Activated CD8-positive, alpha-beta memory T cell treated with anti-CD3 and anti-CD28 coated beads, Interleukin-2, amount 50 U/mL, for 4 hours (primary cell): ENCODE results near the gene CAMK2B.
A peak's percentile ranks its signal among the peaks of the same experiment; 100 is the strongest.

ENCODE experiments used
- DNase-seq: peaks from one replicate; pipeline ENCODE4 v3.0.0-alpha.2; 2020

Gene CAMK2B

DNA sequence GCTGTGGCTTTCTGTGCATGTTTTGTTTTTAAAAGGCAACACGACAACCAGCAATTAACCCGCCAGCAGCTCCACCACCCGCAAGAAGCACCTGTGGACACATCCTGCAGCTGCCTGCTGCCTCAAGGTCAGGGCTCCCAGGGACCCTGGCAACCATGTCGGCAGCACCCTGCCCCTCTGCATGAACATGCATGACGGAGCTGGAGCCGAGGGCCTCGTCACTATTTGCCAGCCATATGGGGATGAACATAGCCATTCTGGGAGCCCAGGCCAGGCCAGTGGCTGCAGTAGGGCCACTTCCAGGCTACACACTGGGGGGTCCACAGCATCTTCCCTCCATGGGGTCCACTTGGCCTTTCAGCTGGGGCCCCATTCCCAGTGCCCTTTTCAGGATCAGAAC, 52.9 kb downstream of the CAMK2B start:
- DNase-seq = no peak

DNA sequence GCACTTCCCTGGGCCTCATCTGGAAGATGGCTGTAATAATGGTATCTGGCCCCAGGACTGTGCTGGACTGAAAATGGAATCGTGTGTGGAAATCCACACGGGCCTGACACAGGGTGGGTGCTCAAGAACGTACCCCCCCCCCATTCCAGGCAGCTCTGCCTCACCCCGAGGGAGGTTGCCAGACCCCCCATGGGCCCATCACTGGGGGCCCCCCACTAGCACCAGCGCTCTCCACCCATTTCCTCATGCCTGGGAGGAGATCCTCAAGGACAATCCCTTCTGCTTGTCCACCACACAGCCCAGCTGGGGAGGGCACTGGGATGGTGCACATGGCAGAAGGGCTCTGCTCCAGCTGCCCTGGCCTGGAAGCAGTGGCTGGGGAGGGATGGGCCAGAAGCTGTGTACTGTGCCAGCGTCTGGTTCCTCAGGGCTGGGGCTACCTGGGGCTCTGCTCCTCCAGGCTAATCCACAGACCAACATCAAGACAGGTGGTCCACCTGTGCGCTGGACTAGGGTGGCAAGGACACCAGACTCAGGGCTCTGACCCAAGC, 55.4 kb downstream of the CAMK2B start:
- no peak for DNase-seq

- DNase-seq = no peak
These were observed 56.0 kb downstream of the CAMK2B start for GRCh38 chr7:44269417-44269816.

DNA sequence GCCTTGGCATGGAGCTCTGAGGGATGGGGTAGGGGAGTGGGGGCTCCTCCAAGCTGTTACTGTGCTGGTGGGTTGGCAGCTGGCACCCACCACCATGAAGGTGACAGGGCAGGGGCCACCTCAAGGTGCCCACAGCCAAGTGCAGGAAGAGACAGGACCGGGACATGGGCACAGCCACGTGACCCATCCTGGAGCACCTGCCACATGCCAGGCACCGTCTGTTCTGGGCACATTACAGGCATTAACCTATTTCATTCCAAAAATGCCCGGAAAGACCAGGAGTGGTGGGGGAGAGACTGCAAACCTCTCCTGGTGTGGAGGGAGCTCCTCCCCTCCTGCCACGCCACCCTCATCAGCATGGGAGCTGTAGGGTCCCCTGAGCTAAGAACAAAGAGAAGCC, 56.7 kb downstream of the CAMK2B start:
- DNase-seq = no peak

DNA sequence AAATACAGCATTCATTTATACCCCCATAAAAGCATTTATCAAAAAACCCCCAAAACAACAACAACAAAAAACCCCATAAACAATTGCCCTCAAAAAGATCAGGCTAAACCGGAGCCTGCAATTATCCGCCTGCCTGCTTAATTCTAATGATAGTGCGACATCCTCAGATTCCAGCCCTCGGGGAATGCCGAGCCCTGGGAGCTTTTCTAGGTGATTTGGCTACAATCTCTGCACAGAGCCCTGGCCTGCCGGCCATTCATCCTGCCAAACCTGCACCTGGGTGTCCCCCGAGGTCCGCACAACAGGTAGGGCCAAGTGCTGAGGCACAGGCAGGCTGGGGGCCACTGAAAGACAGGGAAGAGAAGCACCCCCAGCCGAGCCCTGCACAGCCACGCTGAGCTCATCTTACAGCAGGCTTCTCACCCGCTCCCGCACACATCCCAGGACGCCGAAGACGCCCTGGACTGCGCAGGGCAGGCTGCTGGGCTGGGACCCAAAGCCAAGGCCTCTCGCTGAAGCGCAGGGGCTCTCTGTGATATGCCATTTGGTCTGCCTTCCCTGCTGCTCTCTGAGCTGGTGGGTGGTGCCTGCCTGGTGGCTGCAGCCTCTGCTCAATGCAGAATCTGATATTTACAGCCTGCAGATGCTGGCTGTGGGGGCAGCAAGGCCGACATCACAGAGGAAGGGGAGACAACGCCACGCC, 57.5 kb downstream of the CAMK2B start:
- DNase-seq = no peak

- no peak for DNase-seq
These were observed 58.2 kb downstream of the CAMK2B start for GRCh38 chr7:44267178-44267577.

DNA sequence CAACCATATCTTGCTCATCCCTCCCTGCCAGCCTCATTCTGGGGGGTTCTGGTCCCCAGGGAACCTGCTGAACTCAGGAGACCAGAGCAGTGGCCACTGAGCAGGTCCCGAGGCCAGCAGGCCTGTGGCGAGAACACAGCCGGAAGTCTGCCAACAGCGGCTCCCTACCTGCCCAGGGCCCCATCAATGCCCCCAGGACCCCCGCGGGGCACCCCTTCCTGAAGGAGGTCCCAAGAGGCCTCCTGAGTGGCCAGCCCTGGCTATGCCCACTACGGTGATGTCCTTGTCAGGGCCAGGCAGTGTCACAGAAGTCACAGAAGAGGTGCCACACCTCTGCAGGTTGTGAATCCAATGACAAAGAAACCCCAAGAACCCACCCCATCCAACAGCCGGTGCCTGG, 58.9 kb downstream of the CAMK2B start:
- no peak for DNase-seq

DNA sequence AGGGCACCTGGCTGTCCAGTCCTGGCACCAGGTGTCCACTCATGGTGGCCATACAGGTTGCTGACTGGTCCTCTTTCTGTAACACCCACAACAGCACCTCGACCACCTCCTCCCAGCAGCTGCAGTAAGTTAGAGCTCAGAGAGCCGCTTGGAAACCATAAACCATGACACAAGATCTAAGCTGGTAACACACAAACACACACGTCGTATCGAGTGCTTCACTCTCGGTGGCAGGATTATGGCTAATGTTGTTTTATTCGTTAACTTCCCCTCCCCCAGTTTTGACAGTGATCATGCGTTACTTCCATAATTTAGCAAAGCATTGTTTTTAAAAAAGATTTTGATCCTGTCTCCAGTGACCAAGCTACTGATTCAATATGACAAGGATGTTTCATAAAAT, 59.7 kb downstream of the CAMK2B start:
- no peak for DNase-seq

GRCh38 chr7:44264221-44264931, 61.0 kb downstream of the CAMK2B start:
- DNase-seq = no peak

DNA sequence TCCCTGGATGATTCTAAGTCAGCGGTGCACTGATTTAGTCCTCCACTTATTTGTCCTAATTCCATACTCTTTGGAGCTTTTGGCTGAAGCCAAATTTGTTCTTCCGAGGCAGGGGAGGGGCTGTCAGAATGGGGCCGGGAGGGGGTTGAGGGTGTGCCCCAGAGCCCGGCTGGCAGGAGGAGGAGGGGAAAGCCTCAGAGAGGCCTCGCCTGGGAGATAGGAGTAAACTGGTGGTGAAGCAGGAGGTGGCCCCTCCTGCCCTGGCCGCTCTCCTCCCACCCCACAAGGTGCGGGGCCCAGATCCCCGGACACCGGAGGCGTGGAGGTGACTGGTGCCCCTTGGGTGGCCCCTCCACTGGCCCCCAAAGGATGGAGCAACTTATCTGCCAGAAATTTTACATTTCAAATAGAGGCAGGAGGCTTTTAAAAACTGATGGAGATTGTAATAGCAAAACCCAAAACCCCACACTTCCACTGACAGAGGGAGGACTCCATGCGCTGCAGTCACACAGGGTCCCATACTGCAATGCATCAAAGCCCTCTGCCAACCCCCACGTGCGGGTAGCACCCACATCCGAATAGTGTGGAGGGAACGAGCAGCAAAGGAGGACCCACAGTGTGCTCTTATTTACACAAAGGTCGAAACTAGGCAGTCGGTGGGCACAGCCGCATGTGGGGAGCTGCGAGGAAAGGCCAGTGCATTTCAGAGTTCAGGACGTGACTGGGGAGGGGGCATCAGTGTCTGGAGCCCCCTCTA, 61.9 kb downstream of the CAMK2B start:
- no peak for DNase-seq

DNA sequence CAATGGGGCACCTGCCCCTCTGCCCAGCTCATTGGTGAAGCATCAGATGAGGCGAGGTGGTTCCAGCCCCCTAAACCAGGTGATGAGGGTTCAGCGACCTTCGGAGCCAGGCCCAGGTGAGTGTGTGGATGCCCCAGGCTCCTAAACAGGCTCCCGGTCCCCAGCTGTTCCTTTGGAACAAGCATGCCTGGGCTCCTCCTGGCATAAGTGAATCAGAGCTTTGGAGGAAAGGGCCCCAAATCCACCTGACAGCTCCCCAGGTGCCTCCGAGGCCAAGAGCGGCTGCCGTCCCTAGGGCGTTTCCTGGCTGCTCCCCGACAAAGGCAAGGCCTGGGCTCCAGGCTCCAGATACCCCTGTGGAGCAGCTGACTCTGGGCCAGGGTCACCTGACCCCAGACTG, 63.4 kb downstream of the CAMK2B start:
- no peak for DNase-seq

GRCh38 chr7:44261240-44261639, 64.2 kb downstream of the CAMK2B start:
- DNase-seq = no peak

DNA sequence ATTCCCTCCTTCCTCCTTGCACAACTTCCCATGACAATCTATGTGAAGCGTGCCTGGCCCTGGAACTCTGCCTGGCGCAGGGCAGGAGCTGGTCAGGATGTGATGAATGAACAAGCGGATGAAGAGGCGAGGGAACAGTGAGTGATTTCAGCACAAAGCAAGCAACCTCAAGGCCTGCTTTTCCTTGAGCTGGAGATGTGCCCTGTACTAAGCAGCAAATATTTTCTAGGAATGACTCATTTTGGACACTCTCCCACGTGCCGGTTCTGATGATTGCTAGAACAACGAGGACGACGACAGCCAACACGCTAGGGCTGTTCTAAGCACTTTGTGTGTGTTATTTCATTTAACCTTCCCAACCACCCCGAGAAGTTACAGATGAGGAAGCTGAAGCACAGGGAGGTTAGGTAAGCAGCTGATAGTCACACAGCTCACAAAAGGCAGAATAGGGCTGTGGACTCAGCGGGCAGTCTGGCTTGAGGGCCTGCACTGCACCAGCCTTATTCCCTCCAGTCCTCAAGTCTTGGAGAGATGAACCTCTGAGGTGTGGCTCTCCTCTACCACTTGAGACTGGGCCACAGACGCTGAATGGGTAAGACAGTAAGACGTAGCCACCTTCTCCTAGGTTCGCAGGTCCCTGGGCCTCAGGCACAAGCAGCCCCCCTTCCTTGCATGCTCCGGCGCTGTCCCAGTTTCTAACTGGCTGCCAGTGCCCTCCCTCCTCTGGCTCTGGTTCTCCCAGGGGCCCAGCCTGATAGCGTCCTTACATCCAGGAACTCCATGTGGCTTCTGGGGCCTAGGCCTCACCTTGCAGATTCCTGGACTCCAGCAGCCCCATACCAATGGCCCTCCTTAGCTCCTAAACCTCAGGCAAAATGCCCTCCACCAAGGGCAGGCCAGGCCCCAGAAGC, 65.6 kb downstream of the CAMK2B start:
- DNase-seq = no peak

DNA sequence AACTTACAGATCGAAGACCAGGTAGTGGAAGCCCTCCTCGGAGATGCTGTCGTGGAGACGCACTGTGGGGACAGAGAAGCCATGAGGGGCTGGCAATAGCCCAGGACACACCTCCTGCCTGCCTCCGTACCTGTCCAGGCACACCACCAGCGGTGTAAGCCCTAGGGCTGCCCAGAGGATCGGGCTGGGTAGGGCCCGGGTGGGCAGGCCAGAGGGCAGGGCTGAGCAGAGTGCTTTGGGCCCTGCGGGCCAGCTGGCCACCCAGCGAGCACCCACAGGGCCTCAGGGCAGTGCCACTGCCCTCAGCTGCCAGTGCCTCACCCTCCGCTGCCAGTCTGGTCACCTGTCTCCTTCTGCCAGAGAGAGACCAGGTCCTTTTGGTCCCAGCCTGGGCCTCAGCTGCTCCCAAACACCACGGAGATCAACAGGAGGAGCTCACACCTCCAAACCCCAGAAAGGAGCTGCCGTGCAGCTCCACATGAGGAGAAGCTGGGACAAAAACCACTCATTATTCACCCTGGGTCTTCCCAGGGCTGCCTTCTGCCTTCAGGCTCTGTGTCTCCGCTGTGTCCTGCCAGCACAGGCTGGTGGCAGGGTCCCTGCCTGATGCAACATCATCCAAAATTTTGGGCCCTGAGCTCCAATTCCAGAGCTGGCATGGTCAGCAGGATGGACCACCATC, 66.4 kb downstream of the CAMK2B start:
- no peak for DNase-seq

- peak; percentile 20 for DNase-seq
These were observed 67.0 kb downstream of the CAMK2B start for GRCh38 chr7:44258423-44258760.

DNA sequence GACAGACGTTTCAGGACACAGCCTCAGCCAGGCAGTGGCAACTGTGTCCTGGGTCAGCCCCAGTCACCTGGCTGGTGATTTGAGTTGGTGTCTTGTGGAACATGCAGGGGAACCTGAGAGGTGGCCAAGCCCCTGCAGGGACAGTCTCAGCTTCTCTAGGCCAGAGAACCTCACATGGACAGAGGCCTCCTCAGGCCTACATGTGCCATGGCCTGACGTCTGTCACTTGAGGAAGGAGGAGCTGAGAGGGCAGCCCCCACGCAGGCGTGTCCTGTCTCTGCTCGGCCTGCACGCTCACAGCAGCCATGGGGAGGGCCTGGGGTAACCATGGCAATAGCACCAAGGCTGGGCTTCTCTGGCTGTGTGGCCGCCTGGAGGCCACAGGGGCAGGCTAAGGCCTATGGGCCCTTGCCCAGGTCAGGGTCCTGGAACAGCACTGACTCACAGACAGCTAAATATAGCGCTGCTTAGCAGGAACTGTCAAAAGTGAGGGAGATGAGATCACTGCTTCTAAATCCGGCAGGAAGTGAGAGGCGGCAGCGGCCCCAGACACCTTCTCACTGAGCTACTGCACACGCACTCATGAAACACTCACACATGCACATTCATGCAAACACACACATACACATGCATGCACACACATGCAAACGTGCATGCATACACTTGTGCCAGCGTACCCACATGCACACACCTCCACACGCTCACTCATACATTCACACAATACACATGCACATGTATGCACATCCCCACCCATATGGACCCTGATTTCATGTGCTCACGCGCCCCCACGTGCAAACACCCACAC, 67.6 kb downstream of the CAMK2B start:
- DNase-seq = peak; percentile 70

DNA sequence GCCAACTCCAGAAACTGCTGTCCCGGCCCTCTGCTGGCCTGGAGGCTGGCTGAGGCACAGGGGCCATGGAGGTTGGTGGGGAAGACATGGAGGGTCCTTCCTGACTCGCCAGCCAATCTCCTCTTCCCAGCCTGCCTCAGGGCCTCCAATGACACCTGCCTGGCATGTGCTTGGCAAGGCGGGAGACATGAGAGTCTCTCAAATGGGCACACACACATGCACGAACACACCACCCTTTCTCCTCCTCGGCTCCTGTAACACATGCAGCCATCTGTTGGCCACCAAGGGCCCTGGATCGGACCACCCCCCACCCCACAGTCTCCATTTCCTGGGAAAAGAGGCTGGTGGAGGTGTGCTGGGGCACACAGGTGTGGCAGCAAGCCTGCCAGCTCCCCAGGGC, 68.2 kb downstream of the CAMK2B start:
- no peak for DNase-seq

DNA sequence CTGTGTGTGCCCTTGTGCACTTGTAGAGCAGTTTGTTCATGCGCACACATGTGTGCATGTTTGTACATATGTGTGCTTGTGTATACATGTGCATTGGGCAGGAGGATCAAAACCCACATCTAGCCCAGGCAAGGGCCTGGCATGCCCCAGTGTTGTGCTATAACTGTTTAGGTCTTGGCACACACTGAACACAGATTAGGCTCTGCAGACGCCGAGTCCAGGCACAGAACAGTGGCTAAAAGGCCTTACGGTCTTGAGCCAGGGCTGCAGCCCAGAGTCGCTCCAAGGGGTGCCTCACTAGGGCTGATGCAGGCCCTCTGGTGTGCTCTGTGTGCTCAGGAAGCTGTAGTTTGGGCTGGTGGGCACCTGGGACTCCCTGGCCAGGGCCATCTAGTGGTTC, 68.9 kb downstream of the CAMK2B start:
- DNase-seq = no peak

GRCh38 chr7:44251881-44252280, 73.5 kb downstream of the CAMK2B start:
- DNase-seq = no peak

GRCh38 chr7:44251269-44251668, 74.1 kb downstream of the CAMK2B start:
- no peak for DNase-seq

- no peak for DNase-seq
These were observed 75.7 kb downstream of the CAMK2B start for GRCh38 chr7:44249639-44250234.
